ENCODE results near the gene PRAME.

DNA sequence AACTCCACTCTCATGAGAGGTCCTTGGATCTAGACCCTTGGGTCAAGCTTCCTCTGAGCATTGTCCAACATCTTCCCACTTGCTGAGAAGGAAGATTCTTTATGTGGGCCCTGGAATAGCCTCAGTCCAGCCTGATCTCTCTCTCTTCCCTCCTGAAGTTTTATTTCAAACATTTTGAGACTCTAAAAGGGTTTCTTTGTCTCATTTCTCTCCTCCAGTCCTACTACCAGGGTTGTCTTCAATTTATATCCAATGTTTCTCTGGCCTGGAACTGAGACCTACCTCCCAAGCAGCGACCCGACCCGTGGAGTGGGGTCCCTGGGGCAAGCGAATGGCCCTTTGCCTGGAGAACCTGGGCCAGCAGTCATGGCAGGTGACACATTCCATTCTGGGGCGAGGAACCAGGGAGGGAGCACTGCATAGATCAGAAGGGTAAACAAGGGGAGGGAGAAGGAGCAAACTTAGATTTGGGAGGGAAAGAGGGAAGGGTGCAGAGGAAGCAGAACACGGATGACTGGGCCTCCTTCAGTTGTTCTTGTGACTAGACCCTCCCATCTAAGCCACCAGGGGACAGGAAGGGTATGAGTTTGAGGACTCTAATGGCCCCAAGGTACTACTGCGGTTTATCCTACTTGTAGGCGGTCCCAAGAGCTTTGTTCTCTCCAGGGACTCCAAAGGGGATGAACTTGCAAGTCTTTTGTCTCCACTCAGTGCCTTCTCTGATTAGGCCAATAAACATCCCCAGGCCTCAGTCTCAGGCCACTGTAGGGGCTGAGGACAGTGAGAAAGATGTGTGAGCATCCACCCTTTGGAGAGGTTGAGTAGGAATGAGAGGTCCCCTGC lies 14.2 kb upstream of the PRAME start:
- TF ChIP-seq, protein P1, sequence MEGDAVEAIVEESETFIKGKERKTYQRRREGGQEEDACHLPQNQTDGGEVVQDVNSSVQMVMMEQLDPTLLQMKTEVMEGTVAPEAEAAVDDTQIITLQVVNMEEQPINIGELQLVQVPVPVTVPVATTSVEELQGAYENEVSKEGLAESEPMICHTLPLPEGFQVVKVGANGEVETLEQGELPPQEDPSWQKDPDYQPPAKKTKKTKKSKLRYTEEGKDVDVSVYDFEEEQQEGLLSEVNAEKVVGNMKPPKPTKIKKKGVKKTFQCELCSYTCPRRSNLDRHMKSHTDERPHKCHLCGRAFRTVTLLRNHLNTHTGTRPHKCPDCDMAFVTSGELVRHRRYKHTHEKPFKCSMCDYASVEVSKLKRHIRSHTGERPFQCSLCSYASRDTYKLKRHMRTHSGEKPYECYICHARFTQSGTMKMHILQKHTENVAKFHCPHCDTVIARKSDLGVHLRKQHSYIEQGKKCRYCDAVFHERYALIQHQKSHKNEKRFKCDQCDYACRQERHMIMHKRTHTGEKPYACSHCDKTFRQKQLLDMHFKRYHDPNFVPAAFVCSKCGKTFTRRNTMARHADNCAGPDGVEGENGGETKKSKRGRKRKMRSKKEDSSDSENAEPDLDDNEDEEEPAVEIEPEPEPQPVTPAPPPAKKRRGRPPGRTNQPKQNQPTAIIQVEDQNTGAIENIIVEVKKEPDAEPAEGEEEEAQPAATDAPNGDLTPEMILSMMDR (conservative IDR thresholded peaks at IDR 0.05) = no peak
- no peak for TF ChIP-seq EZH2 (IDR thresholded peaks at IDR 0.05; ENCODE audit: low read depth)
